ENCODE results near the gene HPCAL4.

HPCAL4 gene

DNA sequence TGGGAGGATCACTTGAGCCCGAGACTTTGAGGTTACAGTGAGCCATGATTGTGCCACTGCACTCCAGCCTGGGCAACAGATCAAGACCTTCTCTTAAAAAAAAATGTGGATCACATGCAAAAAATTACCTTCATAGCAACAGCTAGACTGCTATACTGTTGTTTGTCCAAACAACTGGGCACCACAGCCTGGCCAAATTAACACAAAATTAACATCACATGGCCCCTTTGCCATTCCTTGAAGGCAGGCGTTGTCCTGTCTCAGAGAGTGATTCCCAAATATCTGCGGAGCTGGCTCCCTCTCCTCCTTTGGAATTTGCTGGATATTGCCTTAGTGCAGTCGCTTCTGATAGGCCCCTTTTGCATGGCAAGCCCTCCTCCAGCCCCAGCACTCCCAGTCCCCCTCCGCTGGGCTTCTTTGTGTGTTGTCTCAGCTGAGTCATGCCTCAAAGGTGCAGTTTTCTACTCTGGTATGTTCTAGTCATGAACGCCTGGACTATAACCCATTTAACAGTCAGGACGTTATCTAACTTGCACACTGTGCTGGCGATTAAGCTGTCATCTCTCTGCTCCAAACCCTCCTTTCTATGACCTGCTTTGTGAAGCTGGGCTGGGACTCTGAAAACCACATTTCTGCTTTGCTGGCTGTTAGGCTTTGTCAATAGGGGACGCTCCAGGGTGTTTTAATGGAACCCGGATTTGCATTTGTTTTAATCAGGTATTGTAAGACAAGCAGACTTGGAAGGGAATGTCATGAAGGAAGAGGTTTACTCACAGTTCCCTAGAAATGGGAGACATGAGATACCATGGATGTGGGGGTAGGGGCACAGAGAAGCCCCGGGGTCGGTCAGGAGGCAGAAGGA lies 20.1 kb upstream of the HPCAL4 start:
- Histone ChIP-seq H3K36me3 (ENCODE audit: low read depth) (no peaks in the 10 kb centered on the region), H3K4me1 (ENCODE audit: insufficient read depth, poor library complexity, severe bottlenecking) (no peaks in the 10 kb centered on the region), H3K27me3 (ENCODE audit: insufficient read depth, poor library complexity, severe bottlenecking) (peaks cover 11% of the 10 kb centered on the region), H3K4me3 (ENCODE audit: severe bottlenecking) (no peak overlapping the region), H3K9me3 (ENCODE audit: severe bottlenecking) (no peaks in the 10 kb centered on the region), H3K27ac (ENCODE audit: poor library complexity, severe bottlenecking) (no peak overlapping the region)
- no peak for ATAC-seq (ENCODE audit: low read depth)
- TF ChIP-seq CTCF (IDR thresholded peaks at IDR 0.05; ENCODE audit: poor library complexity, severe bottlenecking): no peak
- no peak for DNase-seq (ENCODE audit: low spot score)

DNA sequence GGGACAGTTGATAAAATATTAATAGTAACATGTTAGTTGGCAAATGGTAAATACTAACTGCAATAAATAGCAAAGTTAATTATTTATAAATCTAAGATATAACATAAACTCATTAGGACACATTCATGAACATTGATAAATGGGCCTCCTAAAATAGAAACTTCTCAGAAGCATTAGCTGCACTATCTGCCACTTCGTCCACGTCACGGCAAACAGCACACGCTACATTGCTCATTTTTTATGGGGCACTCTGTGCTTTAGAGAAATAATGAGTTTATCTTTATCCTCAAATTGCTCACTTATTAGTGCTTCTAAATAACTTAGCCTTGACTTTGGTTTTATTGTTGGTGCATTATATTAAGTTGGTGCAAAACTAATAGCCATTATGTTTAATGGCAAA lies 16.3 kb upstream of the HPCAL4 start:
- TF ChIP-seq CTCF (IDR thresholded peaks at IDR 0.05; ENCODE audit: poor library complexity, severe bottlenecking): no peak
- no peaks in the 10 kb centered on the region for H3K27me3 ChIP-seq (ENCODE audit: insufficient read depth, poor library complexity, severe bottlenecking)

GRCh38 chr1:39704757-39705156 lies 13.5 kb upstream of the HPCAL4 start:
- ATAC-seq (ENCODE audit: low read depth) (no peak), DNase-seq (ENCODE audit: low spot score) (no peak)
- Histone ChIP-seq H3K27me3 (ENCODE audit: insufficient read depth, poor library complexity, severe bottlenecking) (no peaks in the 10 kb centered on the region), H3K36me3 (ENCODE audit: low read depth) (no peaks in the 10 kb centered on the region), H3K4me1 (ENCODE audit: insufficient read depth, poor library complexity, severe bottlenecking) (no peaks in the 10 kb centered on the region), H3K9me3 (ENCODE audit: severe bottlenecking) (no peaks in the 10 kb centered on the region), H3K27ac (ENCODE audit: poor library complexity, severe bottlenecking) (no peak overlapping the region), H3K4me3 (ENCODE audit: severe bottlenecking) (no peak overlapping the region)
- no peak for TF ChIP-seq CTCF (IDR thresholded peaks at IDR 0.05; ENCODE audit: poor library complexity, severe bottlenecking)

More for the DNA sequence above, 16.3 kb upstream of the HPCAL4 start:
- Histone ChIP-seq H3K4me3 (ENCODE audit: severe bottlenecking) (no peak overlapping the region), H3K27ac (ENCODE audit: poor library complexity, severe bottlenecking) (no peak overlapping the region), H3K9me3 (ENCODE audit: severe bottlenecking) (no peaks in the 10 kb centered on the region), H3K36me3 (ENCODE audit: low read depth) (no peaks in the 10 kb centered on the region), H3K4me1 (ENCODE audit: insufficient read depth, poor library complexity, severe bottlenecking) (no peaks in the 10 kb centered on the region)
- ATAC-seq (ENCODE audit: low read depth) (no peak), DNase-seq (ENCODE audit: low spot score) (no peak)

DNA sequence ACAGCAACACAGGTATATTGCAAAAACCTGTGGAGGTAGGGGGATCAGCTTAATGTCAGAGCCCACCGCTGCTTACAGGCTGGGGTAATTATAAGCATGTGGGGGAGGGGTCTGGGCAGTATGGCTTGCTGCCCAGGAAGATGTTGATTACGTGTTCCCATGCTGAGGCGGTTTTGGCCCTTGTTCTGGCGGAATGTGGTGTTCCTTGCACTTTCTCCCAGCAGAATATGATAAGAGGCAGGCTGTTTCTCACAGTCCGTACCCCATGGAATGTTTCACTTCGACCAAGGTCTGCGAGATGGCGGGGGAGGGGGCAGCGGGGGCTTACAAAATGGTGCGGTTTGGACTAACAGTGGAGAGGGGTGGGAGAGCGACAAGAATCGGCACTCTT lies 9.8 kb upstream of the HPCAL4 start:
- ATAC-seq (ENCODE audit: low read depth) (0 out of 3 replicates have a peak, but pooled peaks have one; percentile 31), DNase-seq (ENCODE audit: low spot score) (no peak)
- H3K27me3 ChIP-seq (ENCODE audit: insufficient read depth, poor library complexity, severe bottlenecking): no peaks in the 10 kb centered on the region

More for the DNA sequence above, 9.8 kb upstream of the HPCAL4 start:
- no peak for TF ChIP-seq CTCF (IDR thresholded peaks at IDR 0.05; ENCODE audit: poor library complexity, severe bottlenecking)
- Histone ChIP-seq H3K4me1 (ENCODE audit: insufficient read depth, poor library complexity, severe bottlenecking) (no peaks in the 10 kb centered on the region), H3K27ac (ENCODE audit: poor library complexity, severe bottlenecking) (no peak overlapping the region), H3K9me3 (ENCODE audit: severe bottlenecking) (no peaks in the 10 kb centered on the region), H3K36me3 (ENCODE audit: low read depth) (no peaks in the 10 kb centered on the region), H3K4me3 (ENCODE audit: severe bottlenecking) (no peak overlapping the region)

Measured in RWPE2 (cell line).